ENCODE results near the gene IQUB. TPM values are rescaled to one million over a fixed set of nuclear protein-coding genes. Genes with fewer than 3 reads are reported as not detected.
A peak's percentile ranks its signal among the peaks of the same experiment; 100 is the strongest.

IQUB gene
- total RNA-seq, 1 donor from 2014 or later = 0.98 TPM

DNA sequence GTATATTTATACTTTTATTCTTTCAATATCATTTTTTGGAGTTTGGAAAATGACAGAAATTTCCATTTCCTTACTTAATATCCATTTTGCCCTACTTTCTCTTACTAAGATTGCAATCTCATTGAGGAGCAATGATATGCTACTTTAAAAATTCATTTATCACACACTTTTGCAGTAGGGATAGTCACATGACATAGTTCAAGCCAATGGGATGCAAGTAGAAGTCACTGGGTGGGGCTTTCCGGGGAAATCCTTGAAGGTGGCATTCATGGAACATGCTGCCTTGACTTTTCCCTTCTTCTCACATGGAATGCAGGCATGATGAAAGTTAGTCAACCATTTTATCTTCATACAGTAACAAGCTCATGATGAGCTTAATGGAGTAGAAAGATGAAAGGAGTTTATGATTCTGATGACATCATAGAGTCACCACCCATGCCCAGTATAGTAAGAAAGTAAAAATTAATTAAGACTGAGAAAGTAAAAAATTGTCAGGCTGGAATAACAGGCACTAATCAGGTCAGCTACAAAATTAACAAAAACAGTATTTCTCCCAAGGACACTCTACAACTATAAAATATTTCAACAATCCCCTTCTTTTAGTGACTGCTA lies 33.4 kb downstream of the IQUB start:
- H3K27me3 Mint-ChIP-seq (ENCODE audit: unreplicated experiment) = no peaks in the 10 kb centered on the region
- DNase-seq = no peak
- H3K36me3 Mint-ChIP-seq (ENCODE audit: unreplicated experiment) = peaks cover 3% of the 10 kb centered on the region
- no peak overlapping the region for H3K27ac Mint-ChIP-seq (ENCODE audit: unreplicated experiment)
- H3K4me3 Mint-ChIP-seq (ENCODE audit: unreplicated experiment) = no peak overlapping the region
- H3K9me3 Mint-ChIP-seq (ENCODE audit: unreplicated experiment) = peaks cover 2% of the 10 kb centered on the region
- no peak for TF ChIP-seq CTCF (IDR thresholded peaks at IDR 0.05; ENCODE audit: partially characterized antibody, unreplicated experiment)
- H3K4me1 Mint-ChIP-seq (ENCODE audit: low read depth, unreplicated experiment) = peaks cover 12% of the 10 kb centered on the region

DNA sequence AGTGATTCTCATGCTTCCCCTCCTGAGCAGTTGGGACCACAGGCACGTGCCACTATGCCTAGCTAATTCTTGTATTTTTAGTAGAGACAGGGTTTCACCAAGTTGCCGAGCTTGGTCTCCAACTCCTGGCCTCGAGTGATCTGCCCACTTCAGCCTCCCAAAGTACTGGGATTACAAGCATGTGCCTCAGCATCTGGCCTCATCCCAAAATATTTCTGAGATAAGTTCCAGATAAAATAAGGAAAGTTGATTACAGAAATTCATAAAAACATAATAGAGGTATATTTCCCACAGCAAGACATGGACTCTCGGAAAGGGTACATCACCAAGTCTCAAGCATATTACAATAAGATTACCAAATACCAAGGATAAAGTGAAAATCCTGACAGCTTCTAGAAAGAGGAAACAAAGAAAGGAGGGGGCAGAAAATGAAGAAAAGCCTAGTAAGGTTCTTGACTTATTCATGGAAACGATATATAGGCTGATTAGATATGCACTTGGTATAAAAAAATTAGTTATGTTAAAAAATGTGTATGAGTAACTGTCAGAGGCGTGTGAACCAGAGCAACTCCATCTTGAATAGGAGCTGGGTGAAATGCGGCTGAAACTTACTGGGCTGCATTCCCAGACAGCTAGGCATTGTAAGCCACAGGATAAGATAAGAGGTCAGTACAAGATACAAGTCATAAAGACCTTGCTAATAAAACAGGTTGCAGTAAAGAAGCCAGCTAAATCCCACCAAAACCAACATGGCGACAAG lies 35.0 kb downstream of the IQUB start:
- Mint-ChIP-seq H3K9me3 (ENCODE audit: unreplicated experiment) (peaks cover 2% of the 10 kb centered on the region), H3K36me3 (ENCODE audit: unreplicated experiment) (no peaks in the 10 kb centered on the region), H3K27me3 (ENCODE audit: unreplicated experiment) (no peaks in the 10 kb centered on the region), H3K27ac (ENCODE audit: unreplicated experiment) (no peak overlapping the region), H3K4me1 (ENCODE audit: low read depth, unreplicated experiment) (peaks cover 12% of the 10 kb centered on the region), H3K4me3 (ENCODE audit: unreplicated experiment) (no peak overlapping the region)
- DNase-seq = no peak
- TF ChIP-seq CTCF (IDR thresholded peaks at IDR 0.05; ENCODE audit: partially characterized antibody, unreplicated experiment) = no peak

GRCh38 chr7:123498601-123499000 lies 35.8 kb downstream of the IQUB start:
- no peak for DNase-seq
- Mint-ChIP-seq H3K27me3 (ENCODE audit: unreplicated experiment) (no peaks in the 10 kb centered on the region), H3K36me3 (ENCODE audit: unreplicated experiment) (no peaks in the 10 kb centered on the region), H3K27ac (ENCODE audit: unreplicated experiment) (peak overlapping the region; percentile 63), H3K4me3 (ENCODE audit: unreplicated experiment) (no peak overlapping the region), H3K4me1 (ENCODE audit: low read depth, unreplicated experiment) (peaks cover 12% of the 10 kb centered on the region), H3K9me3 (ENCODE audit: unreplicated experiment) (no peaks in the 10 kb centered on the region)
- no peak for TF ChIP-seq CTCF (IDR thresholded peaks at IDR 0.05; ENCODE audit: partially characterized antibody, unreplicated experiment)

GRCh38 chr7:123498031-123498430 lies 36.4 kb downstream of the IQUB start:
- H3K4me1 Mint-ChIP-seq (ENCODE audit: low read depth, unreplicated experiment) = peaks cover 12% of the 10 kb centered on the region
- H3K27ac Mint-ChIP-seq (ENCODE audit: unreplicated experiment) = no peak overlapping the region
- no peak for DNase-seq
- H3K27me3 Mint-ChIP-seq (ENCODE audit: unreplicated experiment) = no peaks in the 10 kb centered on the region
- no peak overlapping the region for H3K4me3 Mint-ChIP-seq (ENCODE audit: unreplicated experiment)
- no peak for TF ChIP-seq CTCF (IDR thresholded peaks at IDR 0.05; ENCODE audit: partially characterized antibody, unreplicated experiment)
- no peaks in the 10 kb centered on the region for H3K9me3 Mint-ChIP-seq (ENCODE audit: unreplicated experiment)
- no peaks in the 10 kb centered on the region for H3K36me3 Mint-ChIP-seq (ENCODE audit: unreplicated experiment)

DNA sequence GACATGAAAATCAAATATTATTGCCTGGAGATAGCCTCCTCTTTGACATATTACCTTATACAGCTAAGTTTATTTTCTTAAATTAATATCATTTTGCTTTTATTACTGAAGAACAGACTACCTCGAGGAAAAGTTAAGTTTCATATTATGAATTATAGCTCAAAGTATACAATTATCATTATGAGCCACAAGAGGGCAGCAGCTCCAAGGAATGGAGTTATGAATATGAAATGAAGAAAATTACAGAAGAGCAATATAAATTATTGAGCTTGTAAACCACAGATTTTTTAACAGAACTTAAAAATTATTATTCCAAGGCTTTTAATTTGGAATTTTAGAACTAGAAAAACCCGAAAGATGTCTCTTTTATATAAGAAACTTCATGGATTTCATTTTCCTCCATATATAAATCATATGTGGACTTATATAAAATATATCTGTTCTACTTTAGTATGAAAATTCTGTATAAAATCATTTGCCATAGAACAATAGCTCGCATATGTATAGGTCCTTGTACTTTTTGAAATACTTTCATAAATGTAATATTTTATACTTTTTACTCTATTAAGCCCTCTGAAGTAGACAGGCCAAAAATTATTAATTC lies 40.1 kb downstream of the IQUB start:
- no peaks in the 10 kb centered on the region for H3K27me3 Mint-ChIP-seq (ENCODE audit: unreplicated experiment)
- no peak overlapping the region for H3K4me3 Mint-ChIP-seq (ENCODE audit: unreplicated experiment)
- H3K4me1 Mint-ChIP-seq (ENCODE audit: low read depth, unreplicated experiment) = peaks cover 12% of the 10 kb centered on the region
- DNase-seq = no peak
- H3K9me3 Mint-ChIP-seq (ENCODE audit: unreplicated experiment) = no peaks in the 10 kb centered on the region
- no peaks in the 10 kb centered on the region for H3K36me3 Mint-ChIP-seq (ENCODE audit: unreplicated experiment)
- peak; percentile 84 for TF ChIP-seq CTCF (IDR thresholded peaks at IDR 0.05; ENCODE audit: partially characterized antibody, unreplicated experiment)
- H3K27ac Mint-ChIP-seq (ENCODE audit: unreplicated experiment) = no peak overlapping the region
